Subcutaneous adipose tissue (tissue), 4 donors: Measurements from ENCODE around the gene KCNH1. TPM values are rescaled to one million over a fixed set of nuclear protein-coding genes. Genes with fewer than 3 reads are reported as not detected.

Experiments used
- total RNA-seq, 4 donors: library from RNA; depleted of rRNA; stranded (reverse); fragments of >200 nt; gene quantifications; one replicate each; pipeline ENCODE4 v1.1.0, GENCODE V29; 2016
- TF ChIP-seq, protein P1 (sequence below): fragments of 450-650 bp; IDR thresholded peaks from one replicate; pipeline ENCODE4 v1.5.1; 2016; ENCODE audit warnings: low read depth, mild to moderate bottlenecking, control low read depth, antibody characterized with exemption, moderate library complexity

The KCNH1 gene, protein sequence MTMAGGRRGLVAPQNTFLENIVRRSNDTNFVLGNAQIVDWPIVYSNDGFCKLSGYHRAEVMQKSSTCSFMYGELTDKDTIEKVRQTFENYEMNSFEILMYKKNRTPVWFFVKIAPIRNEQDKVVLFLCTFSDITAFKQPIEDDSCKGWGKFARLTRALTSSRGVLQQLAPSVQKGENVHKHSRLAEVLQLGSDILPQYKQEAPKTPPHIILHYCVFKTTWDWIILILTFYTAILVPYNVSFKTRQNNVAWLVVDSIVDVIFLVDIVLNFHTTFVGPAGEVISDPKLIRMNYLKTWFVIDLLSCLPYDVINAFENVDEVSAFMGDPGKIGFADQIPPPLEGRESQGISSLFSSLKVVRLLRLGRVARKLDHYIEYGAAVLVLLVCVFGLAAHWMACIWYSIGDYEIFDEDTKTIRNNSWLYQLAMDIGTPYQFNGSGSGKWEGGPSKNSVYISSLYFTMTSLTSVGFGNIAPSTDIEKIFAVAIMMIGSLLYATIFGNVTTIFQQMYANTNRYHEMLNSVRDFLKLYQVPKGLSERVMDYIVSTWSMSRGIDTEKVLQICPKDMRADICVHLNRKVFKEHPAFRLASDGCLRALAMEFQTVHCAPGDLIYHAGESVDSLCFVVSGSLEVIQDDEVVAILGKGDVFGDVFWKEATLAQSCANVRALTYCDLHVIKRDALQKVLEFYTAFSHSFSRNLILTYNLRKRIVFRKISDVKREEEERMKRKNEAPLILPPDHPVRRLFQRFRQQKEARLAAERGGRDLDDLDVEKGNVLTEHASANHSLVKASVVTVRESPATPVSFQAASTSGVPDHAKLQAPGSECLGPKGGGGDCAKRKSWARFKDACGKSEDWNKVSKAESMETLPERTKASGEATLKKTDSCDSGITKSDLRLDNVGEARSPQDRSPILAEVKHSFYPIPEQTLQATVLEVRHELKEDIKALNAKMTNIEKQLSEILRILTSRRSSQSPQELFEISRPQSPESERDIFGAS
- under 1 TPM in 1 of 4 donors, not detected in 3; 0.44 TPM for total RNA-seq

DNA sequence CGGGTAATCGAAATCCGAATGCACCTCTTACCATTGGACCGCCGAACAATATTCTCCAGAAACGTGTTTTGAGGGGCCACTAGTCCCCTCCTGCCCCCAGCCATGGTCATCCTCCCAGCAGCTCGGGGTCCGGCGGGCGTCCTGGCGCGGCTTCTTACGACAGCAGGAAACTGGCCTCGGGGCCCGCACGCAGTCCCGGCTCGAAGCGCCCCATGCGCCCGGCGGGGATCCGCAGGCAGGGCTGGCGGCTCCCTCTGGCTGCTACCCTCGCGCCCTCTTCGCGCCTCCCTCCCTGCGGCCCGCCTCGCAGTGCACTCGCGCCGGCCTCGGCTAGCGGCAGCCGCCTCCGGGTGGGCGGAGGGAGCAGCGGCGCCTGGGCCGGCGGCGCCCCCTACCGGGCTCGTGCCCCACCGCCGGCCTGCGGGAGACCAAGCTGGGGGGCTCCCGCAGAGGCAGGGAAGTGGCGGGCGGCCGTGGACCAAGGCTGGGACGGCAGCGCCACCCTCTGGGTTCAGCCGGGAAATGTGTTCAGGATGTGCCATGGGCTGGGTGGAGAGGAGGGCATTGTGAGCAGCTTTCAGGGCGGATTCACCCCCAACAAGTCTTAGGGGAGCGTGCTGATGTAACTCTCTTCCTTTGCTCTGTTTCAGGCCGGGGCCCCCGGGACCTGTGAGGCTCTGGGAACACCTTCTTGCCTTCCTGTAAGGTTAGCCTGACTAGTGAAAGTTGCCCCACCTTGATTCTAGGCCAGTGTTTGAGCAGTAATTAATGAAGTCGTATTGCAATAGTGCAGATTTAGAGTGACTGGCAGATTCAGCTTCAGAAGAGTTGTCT, at the start of gene KCNH1:
TSS of gene KCNH1 (minus strand) at position 313 of the 834 bp plus-strand sequence. CDS start at position 110, 203 bp downstream.
- TF ChIP-seq, protein P1, sequence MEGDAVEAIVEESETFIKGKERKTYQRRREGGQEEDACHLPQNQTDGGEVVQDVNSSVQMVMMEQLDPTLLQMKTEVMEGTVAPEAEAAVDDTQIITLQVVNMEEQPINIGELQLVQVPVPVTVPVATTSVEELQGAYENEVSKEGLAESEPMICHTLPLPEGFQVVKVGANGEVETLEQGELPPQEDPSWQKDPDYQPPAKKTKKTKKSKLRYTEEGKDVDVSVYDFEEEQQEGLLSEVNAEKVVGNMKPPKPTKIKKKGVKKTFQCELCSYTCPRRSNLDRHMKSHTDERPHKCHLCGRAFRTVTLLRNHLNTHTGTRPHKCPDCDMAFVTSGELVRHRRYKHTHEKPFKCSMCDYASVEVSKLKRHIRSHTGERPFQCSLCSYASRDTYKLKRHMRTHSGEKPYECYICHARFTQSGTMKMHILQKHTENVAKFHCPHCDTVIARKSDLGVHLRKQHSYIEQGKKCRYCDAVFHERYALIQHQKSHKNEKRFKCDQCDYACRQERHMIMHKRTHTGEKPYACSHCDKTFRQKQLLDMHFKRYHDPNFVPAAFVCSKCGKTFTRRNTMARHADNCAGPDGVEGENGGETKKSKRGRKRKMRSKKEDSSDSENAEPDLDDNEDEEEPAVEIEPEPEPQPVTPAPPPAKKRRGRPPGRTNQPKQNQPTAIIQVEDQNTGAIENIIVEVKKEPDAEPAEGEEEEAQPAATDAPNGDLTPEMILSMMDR, result no peak

DNA sequence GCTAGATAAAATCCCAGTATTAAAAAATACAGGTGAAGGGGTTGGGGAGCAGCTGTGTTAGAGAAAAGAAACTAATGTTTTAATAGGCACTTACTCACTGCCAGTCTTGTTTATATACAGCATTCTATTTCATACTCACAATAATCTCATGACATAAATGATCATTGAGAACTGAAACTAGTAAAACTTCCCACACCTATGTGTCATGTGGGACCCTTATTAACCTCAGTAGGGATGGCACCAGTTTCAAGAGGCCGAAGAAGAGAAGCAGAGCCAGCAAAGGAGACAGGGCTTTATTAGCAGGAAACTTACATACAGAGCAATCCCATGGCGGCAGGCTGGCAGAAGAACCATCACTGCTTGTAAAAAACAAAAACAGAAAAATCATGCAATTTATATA, 48.8 kb upstream of the KCNH1 start:
- TF ChIP-seq, protein P1, result no peak

DNA sequence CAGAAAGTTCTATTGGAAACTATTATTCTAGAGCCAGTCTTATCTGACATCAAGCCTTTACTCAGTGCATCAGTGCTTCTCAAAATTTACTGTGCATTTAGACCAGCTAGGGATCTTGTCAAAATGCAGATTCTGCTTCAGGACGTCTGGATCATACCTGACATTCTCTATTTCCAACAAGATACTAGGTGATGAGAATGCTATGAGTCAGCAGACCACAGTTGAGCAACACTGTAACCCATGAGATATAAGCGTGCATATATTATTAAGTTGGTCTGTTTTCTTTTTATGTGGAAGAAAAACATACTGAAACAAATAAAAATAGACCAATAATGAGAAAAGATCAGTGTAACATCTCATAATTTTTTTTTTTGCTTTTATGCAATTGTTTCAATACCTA, 40.4 kb upstream of the KCNH1 start:
- TF ChIP-seq, protein P1, result no peak

DNA sequence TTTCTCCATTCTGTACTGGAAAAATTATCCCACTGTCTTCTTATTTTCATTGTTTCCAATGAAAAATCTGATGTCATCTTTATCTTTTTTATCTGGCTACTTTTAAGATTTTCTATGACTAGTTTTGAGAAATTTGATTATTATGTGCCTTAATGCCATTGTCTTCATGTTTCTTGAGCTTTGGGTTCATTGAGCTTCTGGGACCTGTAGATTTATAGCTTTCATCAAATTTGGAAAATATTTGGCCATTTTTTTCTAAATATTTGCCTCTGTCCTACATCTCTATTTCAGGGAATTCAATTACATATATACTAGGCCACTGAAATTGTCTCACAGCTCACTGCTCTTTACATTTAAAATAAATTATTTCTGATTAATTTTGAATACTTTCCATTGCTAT, 38.7 kb upstream of the KCNH1 start:
- TF ChIP-seq, protein P1, result no peak

DNA sequence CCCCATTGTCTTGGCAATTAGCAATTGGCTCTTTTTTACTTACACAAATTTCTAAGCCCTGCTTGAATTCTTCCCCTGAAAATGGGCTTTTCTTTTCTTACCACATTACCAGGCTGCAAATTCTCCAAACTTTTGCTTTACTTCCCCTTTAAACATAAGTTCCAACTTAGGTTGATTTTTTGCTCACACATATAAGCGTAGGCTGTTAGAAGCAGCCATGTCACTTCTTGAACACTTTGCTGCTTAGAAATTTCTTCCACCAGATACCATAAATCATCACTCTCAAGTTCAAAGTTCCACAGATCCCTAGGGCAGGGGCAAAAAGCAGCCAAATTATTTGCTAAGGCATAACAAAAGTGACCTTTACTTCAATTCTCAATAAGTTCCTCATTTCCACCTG, 35.4 kb upstream of the KCNH1 start:
- TF ChIP-seq, protein P1, result no peak

DNA sequence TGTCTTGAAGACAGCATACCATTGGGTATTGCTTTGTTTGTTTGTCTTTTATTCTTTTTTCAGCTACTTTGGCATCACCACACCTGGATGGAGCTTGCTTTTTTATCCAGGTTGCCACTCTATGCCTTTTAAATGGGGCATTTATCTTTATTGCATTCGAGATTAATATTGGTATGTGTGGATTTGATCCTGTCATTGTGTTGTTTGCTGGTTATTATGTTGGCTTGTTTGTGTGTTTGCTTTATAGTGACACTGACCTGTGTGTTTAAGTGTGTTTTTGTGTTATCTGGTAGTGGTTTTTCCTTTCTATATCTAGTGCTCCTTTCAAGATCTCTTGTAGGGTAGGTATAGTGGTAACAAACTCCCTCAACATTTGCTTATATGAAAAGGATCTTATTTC, 24.9 kb upstream of the KCNH1 start:
- TF ChIP-seq, protein P1, result no peak
